Activated naive CD4-positive, alpha-beta T cell treated with Interleukin-2 at 50 U/mL for 16 hours (primary cell): ENCODE measurements around the gene AGAP1.
A peak's percentile ranks its signal among the peaks of the same experiment; 100 is the strongest.
"Not testable (repeated sequence)": the region's sequence is repeated elsewhere in the genome, so short reads cannot be mapped to it uniquely, and the experiment has no call there.

ENCODE experiments used
- DNase-seq: peaks from one replicate; pipeline ENCODE4 v3.0.0-alpha.2; 2020

The AGAP1 gene

GRCh38 chr2:235749121-235749770 lies 255.4 kb downstream of the AGAP1 start:
- DNase-seq: no peak

- DNase-seq: no peak
Measured at GRCh38 chr2:235749771-235750160, 255.9 kb downstream of the AGAP1 start.

GRCh38 chr2:235752846-235753245 lies 259.0 kb downstream of the AGAP1 start:
- no peak for DNase-seq

GRCh38 chr2:235754357-235755207 lies 260.7 kb downstream of the AGAP1 start:
- no peak for DNase-seq

- no peak for DNase-seq
Measured at GRCh38 chr2:235756491-235756890, 262.6 kb downstream of the AGAP1 start.

GRCh38 chr2:235757212-235757611 lies 263.4 kb downstream of the AGAP1 start:
- no peak for DNase-seq

- DNase-seq: no peak
Measured at GRCh38 chr2:235757640-235758039, 263.8 kb downstream of the AGAP1 start.

GRCh38 chr2:235762832-235763598 lies 269.2 kb downstream of the AGAP1 start:
- DNase-seq: no peak

GRCh38 chr2:235763816-235764215 lies 270.0 kb downstream of the AGAP1 start:
- no peak for DNase-seq

- not testable (repeated sequence) for DNase-seq
Measured at GRCh38 chr2:235764478-235764877, 270.6 kb downstream of the AGAP1 start.

- DNase-seq: no peak
Measured at GRCh38 chr2:235765181-235765820, 271.5 kb downstream of the AGAP1 start.

- peak; percentile 43 for DNase-seq
Measured at GRCh38 chr2:235766278-235766677, 272.4 kb downstream of the AGAP1 start.

GRCh38 chr2:235768606-235769005 lies 274.8 kb downstream of the AGAP1 start:
- DNase-seq: no peak

GRCh38 chr2:235769046-235769445 lies 275.2 kb downstream of the AGAP1 start:
- no peak for DNase-seq

GRCh38 chr2:235770909-235771820 lies 277.3 kb downstream of the AGAP1 start:
- DNase-seq: no peak

GRCh38 chr2:235773188-235773928 lies 279.5 kb downstream of the AGAP1 start:
- DNase-seq: no peak

- no peak for DNase-seq
Measured at GRCh38 chr2:235774153-235774870, 280.5 kb downstream of the AGAP1 start.

GRCh38 chr2:235776531-235776930 lies 282.7 kb downstream of the AGAP1 start:
- DNase-seq: no peak

GRCh38 chr2:235779444-235779896 lies 285.6 kb downstream of the AGAP1 start:
- DNase-seq: peak; percentile 49

GRCh38 chr2:235780401-235780800 lies 286.6 kb downstream of the AGAP1 start:
- DNase-seq: no peak
